Tibial nerve (tissue), 4 donors: Measurements from ENCODE around the gene TRMT1.

ENCODE experiments used
- CTCF ChIP-seq, 5 experiments: fragments of 200-600 bp in 3 of 5; fragments of 450-650 bp in 2 of 5; sonication (generic) in 3 of 5; IDR thresholded peaks; one replicate each; pipeline ENCODE4 v1.5.1; 2016 to 2019; ENCODE audit warnings: antibody characterized with exemption in 5 of 5, mild to moderate bottlenecking in 3 of 5, moderate library complexity in 2 of 5
- EP300 ChIP-seq, 2 donors: sonication (generic); formaldehyde crosslinking; IDR thresholded peaks; one replicate each; pipeline ENCODE4 v1.6.1; 2017; ENCODE audit warnings: antibody characterized with exemption in 2 of 2, mild to moderate bottlenecking in 1 of 2
- POLR2A ChIP-seq, 2 donors: fragments of 450-650 bp; IDR thresholded peaks; one replicate each; pipeline ENCODE4 v1.6.1; 2017; ENCODE audit warnings: antibody characterized with exemption in 2 of 2, mild to moderate bottlenecking in 2 of 2, moderate library complexity in 2 of 2

- TF ChIP-seq CTCF (IDR thresholded peaks at IDR 0.05) (no peak), POLR2A (IDR thresholded peaks at IDR 0.05) (no peak), EP300 (IDR thresholded peaks at IDR 0.05) (no peak)
These were observed 54.2 kb downstream of the TRMT1 start for GRCh38 chr19:13062317-13062716.
